ENCODE measurements around the gene ME3. TPM values are rescaled to one million over a fixed set of nuclear protein-coding genes. Genes with fewer than 3 reads are reported as not detected.

Gene ME3
- polyA plus RNA-seq, 1 experiment: 15.8 TPM

DNA sequence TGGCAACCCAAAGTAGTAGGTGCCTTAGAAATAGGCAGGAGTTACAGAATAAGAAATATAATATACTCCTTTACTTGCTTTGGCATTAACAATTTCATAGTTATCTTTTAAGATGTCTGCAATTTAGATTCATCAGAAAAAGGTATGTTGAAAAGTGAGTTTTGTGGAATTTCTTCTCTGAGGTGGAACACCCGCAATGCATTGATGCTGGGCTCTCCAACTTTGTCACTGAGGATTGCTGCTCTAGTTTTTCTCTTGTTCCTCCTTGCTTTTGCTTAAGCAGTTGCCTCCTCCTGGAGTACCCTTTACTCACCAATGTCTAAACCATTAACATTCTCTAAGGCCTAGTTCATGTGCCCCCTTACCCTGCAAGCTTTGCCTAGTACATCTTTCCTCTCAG is 14.1 kb upstream of the ME3 start:
- POLR2A ChIA-PET: no interaction called here
- CTCF ChIA-PET: interaction anchor here (1.1 kb wide), 1 partner anchor 16 kb away, joined by 3 read pairs; no protein-coding TSS in a partner anchor
- Histone ChIP-seq H3K27me3 (ENCODE audit: control insufficient read depth, insufficient read depth, low read length) (no peaks in the 10 kb centered on the region), H3K36me3 (ENCODE audit: control insufficient read depth, insufficient read depth, low read length) (no peaks in the 10 kb centered on the region), H3K4me3 (ENCODE audit: low read depth, low read length) (no peak overlapping the region)
- TF ChIP-seq, protein P1, sequence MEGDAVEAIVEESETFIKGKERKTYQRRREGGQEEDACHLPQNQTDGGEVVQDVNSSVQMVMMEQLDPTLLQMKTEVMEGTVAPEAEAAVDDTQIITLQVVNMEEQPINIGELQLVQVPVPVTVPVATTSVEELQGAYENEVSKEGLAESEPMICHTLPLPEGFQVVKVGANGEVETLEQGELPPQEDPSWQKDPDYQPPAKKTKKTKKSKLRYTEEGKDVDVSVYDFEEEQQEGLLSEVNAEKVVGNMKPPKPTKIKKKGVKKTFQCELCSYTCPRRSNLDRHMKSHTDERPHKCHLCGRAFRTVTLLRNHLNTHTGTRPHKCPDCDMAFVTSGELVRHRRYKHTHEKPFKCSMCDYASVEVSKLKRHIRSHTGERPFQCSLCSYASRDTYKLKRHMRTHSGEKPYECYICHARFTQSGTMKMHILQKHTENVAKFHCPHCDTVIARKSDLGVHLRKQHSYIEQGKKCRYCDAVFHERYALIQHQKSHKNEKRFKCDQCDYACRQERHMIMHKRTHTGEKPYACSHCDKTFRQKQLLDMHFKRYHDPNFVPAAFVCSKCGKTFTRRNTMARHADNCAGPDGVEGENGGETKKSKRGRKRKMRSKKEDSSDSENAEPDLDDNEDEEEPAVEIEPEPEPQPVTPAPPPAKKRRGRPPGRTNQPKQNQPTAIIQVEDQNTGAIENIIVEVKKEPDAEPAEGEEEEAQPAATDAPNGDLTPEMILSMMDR (IDR thresholded peaks at IDR 0.05; ENCODE audit: insufficient read depth, low read depth, low read length): no peak
- no peak for DNase-seq (ENCODE audit: low read depth)

DNA sequence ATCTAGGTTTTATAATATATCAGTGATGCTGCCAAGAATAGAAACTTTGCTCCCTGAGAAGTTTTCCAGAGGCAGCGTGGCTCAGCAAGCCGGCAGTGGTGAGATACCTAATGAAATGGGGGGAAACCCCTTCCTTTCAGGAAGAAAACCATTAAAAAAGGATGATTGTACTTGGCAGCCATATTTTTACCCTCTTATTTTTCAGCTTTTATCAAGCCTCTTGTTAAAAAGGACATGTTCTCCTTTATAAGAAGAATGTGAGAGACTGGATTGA is 9.0 kb upstream of the ME3 start:
- ChIA-PET POLR2A (no interaction called here), CTCF (interaction anchor here (0.9 to 1.5 kb wide), 4 partner anchors 8 to 73 kb away, joined by 3 to 7 read pairs (median 4); no protein-coding TSS in a partner anchor)
- TF ChIP-seq, protein P1 (IDR thresholded peaks at IDR 0.05; ENCODE audit: insufficient read depth, low read depth, low read length): no peak
- Histone ChIP-seq H3K4me3 (ENCODE audit: low read depth, low read length) (no peak overlapping the region), H3K27me3 (ENCODE audit: control insufficient read depth, insufficient read depth, low read length) (no peaks in the 10 kb centered on the region), H3K36me3 (ENCODE audit: control insufficient read depth, insufficient read depth, low read length) (no peaks in the 10 kb centered on the region)
- DNase-seq (ENCODE audit: low read depth): no peak

DNA sequence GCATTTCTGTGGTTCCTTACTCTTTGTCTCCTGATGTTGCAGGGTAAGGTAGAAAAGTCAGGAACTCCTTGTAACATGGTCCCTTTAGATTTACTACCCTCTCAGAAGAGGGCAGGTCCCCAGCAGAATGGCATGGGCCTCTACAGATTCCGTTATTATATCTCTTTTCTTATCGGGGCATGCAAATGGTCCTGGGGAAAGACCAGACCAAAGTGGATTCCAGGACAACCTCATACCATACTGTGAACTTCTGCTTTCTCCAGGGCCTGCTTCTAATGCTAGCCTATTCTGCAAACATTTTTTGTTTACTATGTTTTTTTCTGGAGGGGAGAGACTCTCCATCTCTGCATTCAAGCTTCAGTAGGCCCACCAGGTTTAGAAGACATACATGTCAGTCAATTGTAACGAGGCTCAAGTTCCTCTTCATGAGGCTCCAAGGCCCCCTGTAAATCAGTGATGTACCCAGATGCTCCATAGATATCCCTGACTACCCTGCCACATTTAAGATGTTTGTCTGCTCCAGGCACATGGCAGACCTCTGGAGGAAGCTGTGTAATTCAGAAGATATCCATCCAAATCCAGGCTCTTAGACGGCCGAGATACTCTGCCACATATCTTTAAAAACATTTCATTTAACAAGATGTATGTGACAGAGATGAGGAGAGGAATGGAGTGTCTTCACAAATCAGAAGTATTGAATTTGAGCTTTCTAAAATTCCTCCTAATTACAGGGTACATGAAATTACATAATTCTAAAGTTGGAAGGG is 8.5 kb upstream of the ME3 start:
- Histone ChIP-seq H3K36me3 (ENCODE audit: control insufficient read depth, insufficient read depth, low read length) (no peaks in the 10 kb centered on the region), H3K27me3 (ENCODE audit: control insufficient read depth, insufficient read depth, low read length) (no peaks in the 10 kb centered on the region), H3K4me3 (ENCODE audit: low read depth, low read length) (no peak overlapping the region)
- no peak for DNase-seq (ENCODE audit: low read depth)
- POLR2A ChIA-PET: no interaction called here
- CTCF ChIA-PET: interaction anchor here (0.9 to 1.5 kb wide), 5 partner anchors 7 to 120 kb away, joined by 3 to 7 read pairs (median 3); partner anchors contain the start of gene PRSS23
- TF ChIP-seq, protein P1 (IDR thresholded peaks at IDR 0.05; ENCODE audit: insufficient read depth, low read depth, low read length): no peak

DNA sequence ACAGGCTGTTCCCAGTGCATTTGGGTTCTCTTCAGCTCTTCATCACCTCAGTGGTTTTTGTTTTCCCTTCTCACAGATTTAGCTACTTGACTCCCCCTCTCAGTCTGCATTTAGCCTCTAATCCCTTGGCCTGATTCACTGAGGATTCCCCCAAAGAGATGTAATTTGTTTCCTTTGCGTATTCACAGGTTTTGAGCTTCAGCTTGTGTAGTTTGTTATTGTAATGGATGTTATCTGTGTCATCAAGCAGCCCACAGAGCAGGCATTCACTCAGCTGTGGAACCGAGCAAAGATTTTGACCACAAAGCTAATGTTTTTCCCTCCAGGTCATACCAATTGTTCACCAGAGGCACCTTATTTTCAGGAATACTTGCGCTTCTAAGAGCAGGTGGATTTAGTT is 6.4 kb upstream of the ME3 start:
- Histone ChIP-seq H3K27me3 (ENCODE audit: control insufficient read depth, insufficient read depth, low read length) (no peaks in the 10 kb centered on the region), H3K36me3 (ENCODE audit: control insufficient read depth, insufficient read depth, low read length) (no peaks in the 10 kb centered on the region), H3K4me3 (ENCODE audit: low read depth, low read length) (no peak overlapping the region)
- ChIA-PET POLR2A (no interaction called here), CTCF (interaction anchor here (0.8 to 1.9 kb wide), 3 partner anchors 14 to 69 kb away, joined by 3 to 5 read pairs (median 3); no protein-coding TSS in a partner anchor)
- TF ChIP-seq, protein P1 (IDR thresholded peaks at IDR 0.05; ENCODE audit: insufficient read depth, low read depth, low read length): no peak
- DNase-seq (ENCODE audit: low read depth): no peak

DNA sequence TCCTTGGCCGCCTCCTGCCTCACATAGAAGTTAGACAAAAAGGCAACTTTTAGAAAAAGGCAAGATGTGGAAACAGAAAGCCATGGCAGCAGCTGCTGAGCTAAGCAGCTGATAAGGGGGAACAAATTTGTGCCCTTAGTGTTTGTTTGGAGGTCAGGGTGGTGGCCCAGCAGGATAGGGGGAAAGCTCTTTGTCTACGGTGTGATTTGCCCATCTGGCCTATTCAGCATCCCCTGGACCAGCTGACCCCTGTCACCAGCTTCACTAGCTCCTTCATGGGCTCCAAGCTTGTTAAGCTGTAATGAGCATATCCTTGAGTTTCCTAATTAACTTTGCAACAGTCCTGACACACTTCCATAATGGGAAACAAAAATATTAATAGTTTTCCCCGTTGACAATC is 5.9 kb upstream of the ME3 start:
- CTCF ChIA-PET: interaction anchor here (1.1 to 1.9 kb wide), 4 partner anchors 14 to 123 kb away, joined by 3 to 5 read pairs (median 4); no protein-coding TSS in a partner anchor
- Histone ChIP-seq H3K4me3 (ENCODE audit: low read depth, low read length) (no peak overlapping the region), H3K36me3 (ENCODE audit: control insufficient read depth, insufficient read depth, low read length) (no peaks in the 10 kb centered on the region), H3K27me3 (ENCODE audit: control insufficient read depth, insufficient read depth, low read length) (no peaks in the 10 kb centered on the region)
- DNase-seq (ENCODE audit: low read depth): no peak
- POLR2A ChIA-PET: no interaction called here
- TF ChIP-seq, protein P1 (IDR thresholded peaks at IDR 0.05; ENCODE audit: insufficient read depth, low read depth, low read length): no peak
